Cerebellar nuclear complex (tissue), 1 donor: ENCODE results near the gene LSR.
"Not testable (repeated sequence)": the region's sequence is repeated elsewhere in the genome, so short reads cannot be mapped to it uniquely, and the experiment has no call there.

Experiments
- DNase-seq, 2 experiments: peaks; one replicate each; lab custom pipeline; 2025; lab: John Stamatoyannopoulos, UW

Gene LSR

DNA sequence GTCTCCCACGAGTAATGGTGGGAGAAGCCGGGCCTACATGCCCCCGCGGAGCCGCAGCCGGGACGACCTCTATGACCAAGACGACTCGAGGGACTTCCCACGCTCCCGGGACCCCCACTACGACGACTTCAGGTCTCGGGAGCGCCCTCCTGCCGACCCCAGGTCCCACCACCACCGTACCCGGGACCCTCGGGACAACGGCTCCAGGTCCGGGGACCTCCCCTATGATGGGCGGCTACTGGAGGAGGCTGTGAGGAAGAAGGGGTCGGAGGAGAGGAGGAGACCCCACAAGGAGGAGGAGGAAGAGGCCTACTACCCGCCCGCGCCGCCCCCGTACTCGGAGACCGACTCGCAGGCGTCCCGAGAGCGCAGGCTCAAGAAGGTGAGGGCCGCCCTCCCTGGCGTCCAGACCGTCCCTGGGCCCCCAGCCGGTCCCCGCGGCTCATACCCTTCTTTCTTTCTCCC lies 18.6 kb downstream of the LSR start:
- DNase-seq = no peak

DNA sequence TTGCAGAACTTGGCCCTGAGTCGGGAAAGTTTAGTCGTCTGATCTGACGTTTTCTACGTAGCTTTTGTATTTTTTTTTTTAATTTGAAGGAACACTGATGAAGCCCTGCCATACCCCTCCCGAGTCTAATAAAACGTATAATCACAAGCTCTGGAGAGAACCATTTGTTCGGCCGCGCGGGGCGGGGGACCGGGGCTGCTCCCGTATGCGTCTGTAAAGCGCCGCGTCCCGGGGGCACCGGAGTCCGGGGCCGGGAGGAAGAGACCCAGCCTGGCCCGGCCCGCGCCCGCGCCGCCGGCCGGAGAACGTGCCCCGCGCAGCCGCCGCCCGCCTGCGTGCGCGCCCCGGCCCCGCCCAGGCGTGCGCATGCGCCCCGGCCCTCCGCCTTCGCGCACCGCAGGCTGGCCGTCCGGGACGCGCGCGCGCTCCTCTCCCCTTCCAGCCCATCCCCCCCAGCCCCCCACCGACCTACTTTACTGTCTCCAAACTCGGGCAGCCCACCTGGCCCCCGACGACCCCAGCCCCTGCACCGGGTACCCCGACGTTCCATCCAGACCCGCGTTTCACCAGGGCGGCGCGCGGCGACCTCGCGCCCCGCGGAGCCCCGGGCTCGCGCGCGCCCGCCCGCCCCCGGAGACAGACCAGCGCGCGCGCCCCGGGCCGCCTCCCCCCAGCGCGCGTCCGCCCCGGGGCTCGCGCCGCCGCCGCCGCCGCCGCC lies 19.2 kb downstream of the LSR start:
- DNase-seq = no peak

DNA sequence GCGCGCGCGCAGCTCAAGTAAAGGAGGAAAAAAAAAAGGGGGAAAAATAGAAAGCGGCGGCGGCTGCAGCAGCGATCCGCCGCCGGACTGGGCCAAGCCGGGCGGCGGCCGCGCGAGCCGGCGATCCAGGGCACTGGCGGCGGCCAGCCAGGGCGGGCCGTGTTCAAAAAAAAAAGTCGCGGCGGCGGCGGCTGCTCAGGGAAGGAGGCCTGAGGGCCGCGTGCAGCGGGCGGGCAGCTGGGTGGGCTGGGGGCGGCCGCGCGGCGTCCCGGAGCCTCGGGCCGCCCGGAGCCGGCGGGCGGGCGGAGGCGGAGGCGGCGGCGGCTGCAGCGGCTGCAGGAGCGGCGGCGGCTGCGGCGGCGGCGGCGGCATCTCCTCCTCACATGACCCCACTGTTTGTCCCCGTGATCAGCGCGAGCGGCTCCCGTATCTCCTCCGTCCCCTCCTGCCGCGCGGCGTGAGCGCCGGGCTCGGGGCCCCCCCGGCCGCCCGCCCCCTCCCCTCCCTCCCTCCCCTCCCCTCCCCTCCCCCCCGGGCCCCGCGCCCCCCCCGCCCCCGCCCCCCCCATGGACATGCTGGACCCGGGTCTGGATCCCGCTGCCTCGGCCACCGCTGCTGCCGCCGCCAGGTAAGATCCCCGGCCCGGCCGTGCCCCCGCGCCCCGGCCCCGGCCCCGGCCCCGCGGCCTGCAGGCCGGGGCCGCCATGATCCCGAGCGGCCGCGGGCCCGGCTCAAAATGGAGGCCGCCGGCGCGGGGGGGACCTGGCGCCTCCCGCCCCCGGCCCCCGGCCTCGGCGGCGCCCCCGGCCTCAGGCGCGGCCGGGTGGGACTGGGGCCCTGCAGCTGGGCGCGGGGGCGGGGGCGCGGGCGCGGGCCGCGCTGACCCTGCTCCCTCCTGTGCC lies 20.0 kb downstream of the LSR start, which contains the start of gene USF2:
USF2 (plus strand) TSS at position 427 of the 902 bp plus-strand sequence; CDS start at position 567, 140 bp downstream.
- DNase-seq = no peak

DNA sequence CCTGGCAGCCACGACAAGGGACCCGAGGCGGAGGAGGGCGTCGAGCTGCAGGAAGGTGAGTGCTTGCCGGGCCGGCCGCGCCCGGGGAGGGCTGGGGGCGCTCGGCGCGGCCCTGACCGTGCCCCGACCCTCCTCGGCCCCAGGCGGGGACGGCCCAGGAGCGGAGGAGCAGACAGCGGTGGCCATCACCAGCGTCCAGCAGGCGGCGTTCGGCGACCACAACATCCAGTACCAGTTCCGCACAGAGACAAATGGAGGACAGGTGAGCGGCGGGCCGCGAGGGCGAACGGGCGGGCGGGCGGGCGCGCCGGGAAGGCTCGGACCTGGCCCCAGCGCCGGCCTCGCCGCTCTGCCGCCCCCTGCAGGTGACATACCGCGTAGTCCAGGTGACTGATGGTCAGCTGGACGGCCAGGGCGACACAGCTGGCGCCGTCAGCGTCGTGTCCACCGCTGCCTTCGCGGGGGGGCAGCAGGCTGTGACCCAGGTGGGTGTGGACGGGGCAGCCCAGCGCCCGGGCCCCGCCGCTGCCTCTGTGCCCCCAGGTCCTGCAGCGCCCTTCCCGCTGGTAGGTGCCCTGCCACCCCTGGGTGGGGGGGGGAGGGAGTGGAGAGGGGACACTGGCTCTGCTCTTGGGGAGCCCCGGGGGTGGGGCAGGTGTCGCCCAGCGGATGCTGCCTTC lies 20.8 kb downstream of the LSR start:
- DNase-seq = no peak

DNA sequence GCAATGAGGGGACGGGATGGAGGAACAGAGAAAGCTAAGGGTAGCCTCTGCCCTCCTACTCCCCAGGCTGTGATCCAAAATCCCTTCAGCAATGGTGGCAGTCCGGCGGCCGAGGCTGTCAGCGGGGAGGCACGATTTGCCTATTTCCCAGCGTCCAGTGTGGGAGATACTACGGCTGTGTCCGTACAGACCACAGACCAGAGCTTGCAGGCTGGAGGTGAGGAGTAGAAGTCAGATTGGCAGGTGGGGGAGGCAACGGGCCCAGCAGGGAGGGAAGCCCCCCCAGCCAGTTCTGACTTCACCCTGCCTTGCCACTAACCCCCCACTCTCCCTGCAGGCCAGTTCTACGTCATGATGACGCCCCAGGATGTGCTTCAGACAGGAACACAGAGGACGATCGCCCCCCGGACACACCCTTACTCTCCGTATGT lies 21.6 kb downstream of the LSR start:
- no peak for DNase-seq

DNA sequence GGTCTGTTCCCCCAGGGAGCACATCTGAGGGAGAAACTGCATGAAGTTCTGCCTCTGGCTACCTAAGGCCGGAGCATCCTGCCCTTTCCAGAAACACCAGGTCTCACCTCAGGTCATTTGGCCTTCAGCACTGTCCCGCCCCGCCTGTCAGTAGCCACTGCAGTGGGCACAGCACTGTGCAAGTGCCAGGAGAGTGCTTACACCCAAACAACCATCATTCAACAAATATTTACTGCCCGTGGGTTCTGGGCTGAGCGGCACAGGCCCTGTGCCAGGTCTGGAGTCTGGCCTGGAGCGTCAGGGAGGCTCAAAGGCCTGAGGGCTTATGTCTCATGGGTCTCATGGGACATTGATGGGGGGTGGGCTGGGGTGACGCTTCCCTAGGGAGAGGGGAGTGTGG lies 22.7 kb downstream of the LSR start:
- DNase-seq = no peak

DNA sequence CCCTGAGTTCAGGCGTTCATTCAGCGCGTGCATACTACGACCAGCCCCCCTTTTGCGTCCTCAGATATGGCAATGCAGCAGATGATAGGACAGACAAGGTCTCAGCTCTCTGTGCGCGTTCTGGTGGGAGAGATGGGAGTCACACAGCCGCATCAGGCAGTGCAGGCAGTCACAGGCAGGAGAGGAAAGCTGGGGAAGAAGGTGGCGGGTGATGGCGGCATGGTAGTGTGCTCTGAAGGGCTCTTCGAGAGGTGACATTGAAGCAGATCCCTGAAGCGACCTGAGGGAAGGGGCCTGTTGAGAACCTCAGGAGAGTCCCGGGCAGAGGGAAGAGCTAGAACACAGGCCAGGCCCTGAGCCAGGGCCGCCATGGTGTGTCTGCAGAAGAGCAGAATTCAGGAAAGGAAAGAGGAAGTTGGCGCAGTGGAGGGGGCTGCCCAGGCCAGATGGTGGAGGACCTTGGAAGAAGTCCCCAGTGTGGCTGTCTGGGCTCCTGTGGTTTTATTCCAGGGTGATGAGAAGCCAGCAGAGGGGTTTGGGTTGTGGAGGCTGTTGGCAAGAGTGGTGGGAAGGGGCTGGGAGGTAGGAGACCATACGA lies 23.4 kb downstream of the LSR start:
- DNase-seq = no peak

DNA sequence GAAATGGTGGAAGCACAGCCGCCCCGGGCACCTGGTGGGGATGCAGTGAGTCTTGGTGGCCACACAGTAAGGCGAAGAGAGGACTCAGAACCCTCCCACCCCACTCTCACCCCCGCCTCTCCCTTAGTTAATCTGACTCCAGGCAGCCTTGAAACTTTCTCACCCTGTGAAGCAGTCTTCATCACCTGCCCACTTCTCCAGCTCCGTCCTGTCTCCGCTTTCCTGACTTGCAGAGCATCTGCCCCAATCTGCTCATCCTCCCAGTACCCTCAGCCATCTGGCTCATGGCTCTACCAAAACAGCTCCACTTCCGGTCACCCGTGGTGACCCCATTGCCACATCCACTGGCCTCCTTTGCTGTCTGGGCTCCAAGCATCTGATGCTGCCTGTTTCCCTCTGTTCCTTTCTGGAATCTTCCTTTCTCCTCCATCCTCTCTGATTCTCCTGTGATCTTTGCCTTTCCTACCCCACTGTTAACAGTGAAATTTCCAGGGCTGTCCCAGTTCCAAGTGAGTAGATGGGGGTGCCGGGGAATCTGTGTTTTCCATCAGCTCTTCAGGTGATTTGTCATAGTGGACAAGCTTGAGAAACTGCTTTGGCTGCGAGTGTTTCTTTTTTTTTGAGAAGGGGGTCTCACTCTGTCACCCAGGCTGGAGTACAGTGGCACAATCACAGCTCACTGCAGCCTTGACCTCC lies 24.3 kb downstream of the LSR start:
- no peak for DNase-seq

DNA sequence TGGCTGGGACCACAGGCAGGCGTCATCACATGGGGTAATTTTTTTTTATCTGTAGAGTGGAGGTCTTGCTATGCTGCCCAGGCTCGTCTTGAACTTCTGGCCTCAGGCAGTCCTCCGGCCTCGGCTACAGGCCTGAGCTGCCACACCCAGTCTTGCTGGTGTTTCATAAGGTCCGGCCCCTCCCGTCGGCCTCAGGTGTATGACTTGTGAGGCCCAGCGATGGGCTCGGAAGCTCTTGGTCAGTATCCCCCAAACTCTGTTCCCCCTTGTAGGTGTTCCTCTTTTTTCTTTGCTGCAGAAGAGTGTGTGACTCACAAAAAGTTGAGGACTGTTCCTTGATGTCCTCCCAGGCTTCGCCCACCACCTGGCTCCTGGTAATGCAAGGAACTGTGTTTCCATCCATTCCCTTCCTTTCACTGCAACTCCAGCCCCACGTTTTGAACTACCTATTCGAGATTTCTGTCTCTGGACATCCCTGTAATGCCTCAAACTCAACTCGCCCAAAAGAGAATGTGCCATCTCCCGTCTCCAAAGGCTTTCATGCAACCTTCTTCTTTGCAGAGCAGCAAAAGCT lies 25.0 kb downstream of the LSR start:
- no peak for DNase-seq

DNA sequence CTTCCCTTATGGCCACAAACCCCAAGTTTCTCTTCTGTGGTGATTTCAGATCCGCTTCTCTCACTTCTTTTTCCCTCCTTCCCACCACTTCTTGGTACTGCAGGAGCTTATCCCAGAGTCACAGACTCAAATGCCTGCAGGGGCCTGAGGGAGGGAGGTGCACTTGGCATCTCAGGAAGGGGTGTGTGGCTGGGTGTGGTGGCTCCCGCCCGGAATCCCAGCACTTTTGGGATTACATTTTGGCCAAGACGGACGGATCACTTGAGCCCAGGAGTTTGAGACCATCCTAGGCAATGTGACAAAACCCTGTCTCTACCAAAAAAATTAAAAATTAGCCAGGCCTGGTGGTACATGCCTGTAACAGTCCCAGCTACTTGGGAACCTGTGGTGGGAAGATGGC lies 25.5 kb downstream of the LSR start:
- no peak for DNase-seq

DNA sequence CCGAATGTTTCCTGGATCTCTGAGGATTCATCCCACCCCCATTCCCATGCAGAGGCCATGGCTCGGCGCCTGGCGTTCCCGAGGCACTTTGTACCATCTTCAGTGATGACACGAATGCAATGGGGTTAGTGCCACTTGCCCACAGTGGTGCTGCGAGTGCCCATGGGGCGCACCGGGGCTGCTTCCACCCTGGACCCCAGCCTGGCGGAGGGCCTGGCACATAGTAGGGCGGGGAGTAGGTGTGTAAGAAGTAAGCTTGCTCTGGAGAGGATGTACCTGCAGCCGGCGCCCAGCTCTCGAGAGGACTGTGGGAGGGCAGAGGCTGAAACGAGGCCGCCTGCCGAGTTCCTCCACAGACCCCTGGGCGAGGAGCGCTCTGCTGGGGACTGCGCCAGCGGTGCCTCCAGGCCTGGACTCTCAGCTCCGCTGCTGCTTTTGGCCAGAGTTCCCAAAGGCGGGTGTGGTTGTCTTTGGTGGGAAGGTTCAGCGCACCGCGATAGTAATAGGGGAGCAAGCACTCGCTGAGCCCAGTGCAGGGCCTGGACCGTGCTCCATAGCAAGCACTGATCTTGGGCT lies 28.0 kb downstream of the LSR start:
- DNase-seq = no peak

DNA sequence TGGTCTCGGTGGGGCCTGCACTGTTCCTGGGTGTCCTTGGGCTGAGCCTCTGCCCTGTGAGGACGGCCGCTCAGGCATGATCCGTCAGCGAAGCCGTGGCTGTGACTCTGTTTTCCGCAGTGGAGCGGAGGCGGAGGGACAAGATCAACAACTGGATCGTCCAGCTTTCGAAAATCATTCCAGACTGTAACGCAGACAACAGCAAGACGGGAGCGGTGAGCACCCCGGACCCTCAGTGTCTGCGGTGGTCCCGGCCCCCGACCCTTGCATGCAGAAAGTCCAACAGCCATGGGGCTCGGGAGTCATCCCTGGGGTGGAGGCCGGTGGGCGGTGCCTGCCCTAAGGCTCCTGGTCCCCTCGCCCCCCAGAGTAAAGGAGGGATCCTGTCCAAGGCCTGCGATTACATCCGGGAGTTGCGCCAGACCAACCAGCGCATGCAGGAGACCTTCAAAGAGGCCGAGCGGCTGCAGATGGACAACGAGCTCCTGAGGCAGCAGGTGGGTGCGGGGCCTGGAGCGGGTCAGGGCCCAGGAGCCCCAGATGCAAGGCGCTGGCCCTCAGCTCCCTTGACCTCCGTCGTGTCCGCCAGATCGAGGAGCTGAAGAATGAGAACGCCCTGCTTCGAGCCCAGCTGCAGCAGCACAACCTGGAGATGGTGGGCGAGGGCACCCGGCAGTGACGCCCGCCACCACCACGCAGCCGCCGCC lies 29.9 kb downstream of the LSR start:
- DNase-seq = no peak

DNA sequence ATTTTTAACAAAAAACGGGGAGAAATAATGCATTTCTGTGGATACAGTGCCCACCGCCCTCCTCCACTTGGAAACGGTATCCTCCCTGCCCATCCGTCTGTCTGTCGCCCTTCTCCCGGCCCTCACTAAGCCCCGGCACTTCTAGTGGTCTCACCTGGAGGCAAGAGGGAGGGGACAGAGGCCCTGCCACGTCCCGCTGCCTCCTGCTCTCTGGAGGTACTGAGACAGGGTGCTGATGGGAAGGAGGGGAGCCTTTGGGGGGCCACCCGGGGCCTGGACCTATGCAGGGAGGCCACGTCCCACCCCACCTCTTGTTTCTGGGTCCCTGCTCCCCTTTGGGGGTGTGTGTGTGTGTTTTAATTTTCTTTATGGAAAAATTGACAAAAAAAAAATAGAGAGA lies 30.6 kb downstream of the LSR start:
- DNase-seq = no peak

DNA sequence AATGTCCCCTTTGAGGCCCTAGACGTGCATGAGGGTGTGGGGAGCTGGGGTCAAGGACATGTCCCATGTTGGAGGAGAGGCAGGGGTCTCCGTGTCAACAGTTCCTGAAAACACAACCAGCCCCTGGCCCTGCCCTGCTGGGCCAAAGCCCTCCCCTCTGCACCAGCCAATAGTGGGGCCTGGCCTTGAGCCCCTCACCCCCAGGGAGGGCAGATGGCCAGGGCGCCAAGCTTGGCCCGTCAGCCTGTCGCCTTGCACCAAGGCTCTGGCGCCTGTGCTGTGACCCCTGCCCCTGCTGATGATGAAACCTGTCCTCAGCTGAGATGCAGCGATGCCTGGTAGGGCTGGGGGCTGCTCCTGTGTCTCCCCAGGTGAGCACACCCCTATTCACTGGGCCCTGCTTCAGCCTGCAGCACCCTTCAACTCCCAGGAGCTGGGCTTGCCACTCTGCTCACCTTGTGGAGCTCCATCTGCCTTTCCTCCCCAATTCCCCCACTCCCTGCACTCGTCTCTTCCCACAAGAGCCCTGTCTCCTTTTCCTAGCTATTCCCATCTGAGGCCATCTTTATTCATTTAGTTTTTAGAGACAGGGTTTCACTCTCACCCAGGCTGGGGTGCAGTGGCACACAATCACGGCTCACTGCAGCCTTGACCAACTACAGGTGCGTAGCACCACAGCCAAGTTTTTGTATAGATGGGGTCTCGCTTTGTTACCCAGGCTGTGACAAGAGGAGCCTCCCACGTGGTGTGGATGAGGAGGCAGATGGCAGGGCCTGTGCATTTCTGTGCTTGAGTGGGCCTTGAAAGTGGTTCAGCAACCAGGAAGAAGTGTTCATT lies 31.4 kb downstream of the LSR start:
- DNase-seq = no peak

DNA sequence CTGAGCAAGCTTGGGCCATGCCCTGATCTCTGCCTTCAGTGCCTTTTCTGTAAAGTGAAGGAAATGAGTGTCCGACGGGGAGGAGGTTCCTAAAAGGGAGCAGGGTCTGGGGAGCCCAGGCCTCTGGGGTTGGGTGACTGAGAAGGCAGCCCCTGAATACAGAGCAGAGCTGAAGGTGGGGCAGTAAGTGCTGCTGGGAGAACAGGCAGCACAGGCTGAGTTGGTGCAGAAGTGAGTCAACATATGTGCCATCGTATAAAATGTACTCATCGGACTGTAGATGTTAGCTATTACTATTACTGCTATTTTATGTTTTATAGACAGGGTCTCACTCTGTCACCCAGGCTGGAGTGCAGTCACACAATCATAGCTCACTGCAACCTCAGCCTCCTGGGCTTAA lies 32.5 kb downstream of the LSR start:
- DNase-seq = no peak

DNA sequence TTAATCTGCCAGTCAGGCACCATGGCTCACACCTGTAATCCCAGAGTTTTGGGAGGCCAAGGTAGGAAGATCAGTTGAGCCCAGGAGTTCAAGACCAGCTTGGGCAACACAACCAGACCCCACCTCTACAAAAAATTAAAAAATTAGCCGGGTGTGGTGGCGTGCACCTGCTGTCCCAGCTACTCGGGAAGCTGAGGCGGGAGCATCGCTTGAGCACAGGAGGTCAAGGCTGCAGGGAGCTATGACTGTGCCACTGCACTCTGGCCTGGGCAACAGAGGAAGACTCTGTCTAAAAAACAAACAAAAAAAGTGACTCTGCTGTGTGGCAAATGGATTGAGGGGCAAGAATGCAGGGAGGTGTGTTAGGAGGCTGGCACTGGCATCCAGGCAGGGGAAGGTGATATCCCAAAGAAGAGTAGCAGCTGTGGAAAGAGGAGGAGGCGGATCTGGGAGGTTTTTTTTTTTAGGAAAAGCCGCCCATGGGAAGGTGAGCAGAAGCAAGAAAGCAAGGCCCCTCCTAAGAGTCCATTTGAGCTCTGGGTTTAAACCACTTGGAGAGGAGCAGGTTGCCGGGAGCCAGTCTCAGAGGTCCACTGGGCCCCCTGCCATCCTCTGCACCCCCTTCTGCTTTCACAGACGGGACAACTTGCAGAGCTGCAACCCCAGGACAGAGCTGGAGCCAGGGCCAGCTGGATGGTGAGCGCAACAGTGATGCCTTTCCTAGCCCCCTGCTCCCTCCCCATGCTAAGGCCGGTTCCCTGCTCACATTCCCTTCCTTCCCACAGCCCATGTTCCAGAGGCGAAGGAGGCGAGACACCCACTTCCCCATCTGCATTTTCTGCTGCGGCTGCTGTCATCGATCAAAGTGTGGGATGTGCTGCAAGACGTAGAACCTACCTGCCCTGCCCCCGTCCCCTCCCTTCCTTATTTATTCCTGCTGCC lies 35.6 kb downstream of the LSR start:
- no peak for DNase-seq

DNA sequence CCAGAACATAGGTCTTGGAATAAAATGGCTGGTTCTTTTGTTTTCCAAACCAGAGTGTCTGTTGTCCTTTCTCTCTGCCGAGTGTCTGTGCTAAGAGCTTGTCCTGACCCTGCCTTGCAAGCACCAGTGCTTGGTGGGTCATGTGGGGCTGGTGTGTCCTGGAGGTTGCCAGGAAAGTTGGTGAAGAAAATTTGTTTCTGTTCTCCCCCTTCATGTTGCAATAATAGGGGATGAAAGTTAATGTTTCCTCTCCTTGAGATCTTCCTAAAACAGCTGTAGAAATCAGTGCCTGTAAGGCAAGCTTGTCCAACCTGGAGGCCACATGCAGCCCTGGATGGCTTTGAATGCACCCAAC lies 36.3 kb downstream of the LSR start:
- DNase-seq = no peak

DNA sequence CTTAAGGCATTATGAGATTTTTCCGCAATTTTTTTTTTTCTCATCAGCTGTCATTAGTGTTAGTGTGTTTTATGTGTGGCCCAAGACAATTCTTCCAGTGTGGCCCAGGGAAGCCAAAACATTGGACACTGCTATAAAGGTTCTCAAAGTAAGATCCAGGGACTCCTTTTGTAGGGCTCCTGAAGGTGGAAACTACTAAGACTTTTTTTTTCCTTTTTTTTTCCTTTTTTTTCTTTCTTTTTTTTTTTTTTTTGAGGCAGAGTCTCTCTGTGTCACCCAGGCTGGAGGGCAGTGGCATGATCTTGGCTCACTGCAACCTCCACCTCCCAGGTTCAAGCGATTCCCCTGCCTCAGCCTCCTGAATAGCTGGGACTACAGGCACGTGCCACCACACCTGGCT lies 36.7 kb downstream of the LSR start:
- DNase-seq = not testable (repeated sequence)
